HepG2 (cell line): ENCODE measurements around the gene ETFDH. TPM values are rescaled to one million over a fixed set of nuclear protein-coding genes. Genes with fewer than 3 reads are reported as not detected.
A peak's percentile ranks its signal among the peaks of the same experiment; 100 is the strongest.

Experiments
- BHLHE40 ChIP-seq: IDR thresholded peaks from 2 replicates; pipeline ENCODE4 v1.6.1; 2011; ENCODE audit warnings: low read length, improper control_type of control experiment
- BORCS8-MEF2B ChIP-seq: sonication (generic); formaldehyde crosslinking; IDR thresholded peaks from 2 replicates; pipeline ENCODE4 v1.8.0; 2022; ENCODE audit warnings: mild to moderate bottlenecking, missing genetic modification reagents
- CC2D1A ChIP-seq: sonication (generic); formaldehyde crosslinking; IDR thresholded peaks from 2 replicates; pipeline ENCODE4 v1.8.1; 2023; ENCODE audit warnings: mild to moderate bottlenecking, missing genetic modification reagents
- HMG20B ChIP-seq: conservative IDR thresholded peaks from 2 replicates; pipeline ENCODE4 v1.6.1; 2016; ENCODE audit warnings: missing genetic modification reagents, missing compliant biosample characterization
- HOXA9 ChIP-seq: sonication (generic); formaldehyde crosslinking; IDR thresholded peaks from 2 replicates; pipeline ENCODE4 v1.8.1; 2022; ENCODE audit warnings: missing genetic modification reagents, mild to moderate bottlenecking, moderate library complexity, borderline replicate concordance
- IRF2 ChIP-seq: IDR thresholded peaks from 2 replicates; pipeline ENCODE4 v1.6.1; 2018; ENCODE audit warnings: missing genetic modification reagents, missing compliant biosample characterization
- ISL2 ChIP-seq: sonication (generic); formaldehyde crosslinking; IDR thresholded peaks from 2 replicates; pipeline ENCODE4 v1.5.0; 2020; ENCODE audit warnings: missing genetic modification reagents
- NCOA1 ChIP-seq: sonication (generic); formaldehyde crosslinking; IDR thresholded peaks from 2 replicates; pipeline ENCODE4 v1.9.0; 2021; ENCODE audit warnings: missing genetic modification reagents
- NR2F1 ChIP-seq, 2 experiments: fragments of 450-650 bp in 1 of 2; formaldehyde crosslinking in 1 of 2; IDR thresholded peaks; 2 replicates each; pipeline versions ENCODE4 v1.5.0 to v1.6.1; 2016 to 2020; ENCODE audit warnings: mild to moderate bottlenecking in 1 of 2, missing compliant biosample characterization in 1 of 2, missing genetic modification reagents in 1 of 2, moderate library complexity in 1 of 2
- RBAK ChIP-seq: sonication (generic); formaldehyde crosslinking; IDR thresholded peaks from 2 replicates; pipeline ENCODE4 v1.5.1; 2020; ENCODE audit warnings: mild to moderate bottlenecking, missing genetic modification reagents
- ZBTB3 ChIP-seq: sonication (generic); formaldehyde crosslinking; IDR thresholded peaks from 2 replicates; pipeline ENCODE4 v1.4.0; 2020; ENCODE audit warnings: low read depth, mild to moderate bottlenecking, moderate library complexity, missing genetic modification reagents, borderline replicate concordance
- ZNF160 ChIP-seq: sonication (generic); formaldehyde crosslinking; IDR thresholded peaks from 2 replicates; pipeline ENCODE4 v1.8.0; 2022; ENCODE audit warnings: mild to moderate bottlenecking, inconsistent platforms, missing genetic modification reagents
- ZNF225 ChIP-seq: sonication (generic); formaldehyde crosslinking; IDR thresholded peaks from 2 replicates; pipeline ENCODE4 v1.4.0; 2020; ENCODE audit warnings: mild to moderate bottlenecking, missing genetic modification reagents
- ZNF383 ChIP-seq: sonication (generic); formaldehyde crosslinking; IDR thresholded peaks from 2 replicates; pipeline ENCODE4 v1.4.0; 2020; ENCODE audit warnings: missing genetic modification reagents, mild to moderate bottlenecking, borderline replicate concordance
- ZNF510 ChIP-seq: sonication (generic); formaldehyde crosslinking; IDR thresholded peaks from 2 replicates; pipeline ENCODE4 v1.4.0; 2020; ENCODE audit warnings: low read depth, mild to moderate bottlenecking, missing genetic modification reagents
- ZNF556 ChIP-seq: sonication (generic); formaldehyde crosslinking; IDR thresholded peaks from 2 replicates; pipeline ENCODE4 v1.4.0; 2020; ENCODE audit warnings: mild to moderate bottlenecking, missing genetic modification reagents, borderline replicate concordance
- ZNF616 ChIP-seq: sonication (generic); formaldehyde crosslinking; IDR thresholded peaks from 2 replicates; pipeline ENCODE4 v1.5.0; 2020; ENCODE audit warnings: low read depth, mild to moderate bottlenecking, missing genetic modification reagents
- ZNF777 ChIP-seq: sonication (generic); formaldehyde crosslinking; IDR thresholded peaks from 2 replicates; pipeline ENCODE4 v1.4.0; 2020; ENCODE audit warnings: missing genetic modification reagents
- ZSCAN30 ChIP-seq: sonication (generic); formaldehyde crosslinking; IDR thresholded peaks from 2 replicates; pipeline ENCODE4 v1.5.0; 2020; ENCODE audit warnings: mild to moderate bottlenecking, missing genetic modification reagents
- ZSCAN31 ChIP-seq: sonication (generic); formaldehyde crosslinking; IDR thresholded peaks from 2 replicates; pipeline ENCODE4 v1.5.0; 2020; ENCODE audit warnings: low read depth, mild to moderate bottlenecking, missing genetic modification reagents
- polyA plus RNA-seq, 8 experiments: library from polyadenylated mRNA; depleted of rRNA in 3 of 8; stranded (reverse) in 7 of 8; unstranded in 1 of 8; fragments of >200 nt; fragmentation: Illumina TruSeq in 4 of 8; extraction: Trizol in 4 of 8; gene quantifications; 2 replicates each; pipeline versions ENCODE4 v1.2.1 to v1.2.3, GENCODE V29; 2011 to 2016; ENCODE audit warnings: low read depth in 4 of 8, missing spikeins in 1 of 8, mixed read lengths in 1 of 8; ENCODE audit not compliant: insufficient read depth in 1 of 8
- total RNA-seq, 5 experiments: library from RNA; depleted of rRNA; stranded (reverse); fragments of >200 nt; fragmentation: Illumina TruSeq; extraction: Trizol; gene quantifications; 2 replicates each; pipeline ENCODE4 v1.2.3, GENCODE V29; 2016; ENCODE audit warnings: low read depth in 1 of 5
- TF ChIP-seq, protein P1 (sequence below): IDR thresholded peaks from 2 replicates; pipeline ENCODE4 v1.6.1; 2012; ENCODE audit warnings: inconsistent platforms
- TF ChIP-seq, protein P2 (sequence below): IDR thresholded peaks from 2 replicates; pipeline ENCODE4 v1.6.1; 2016; ENCODE audit warnings: missing biosample characterization, missing genetic modification reagents, low read depth
- TF ChIP-seq, protein P3 (sequence below): sonication (generic); formaldehyde crosslinking; IDR thresholded peaks from 2 replicates; pipeline ENCODE4 v1.4.0; 2020; ENCODE audit warnings: missing genetic modification reagents
- TF ChIP-seq, protein P4 (sequence below): sonication (generic); formaldehyde crosslinking; IDR thresholded peaks from 2 replicates; pipeline ENCODE4 v1.8.0; 2022; ENCODE audit warnings: missing genetic modification reagents, low read depth, mild to moderate bottlenecking, borderline replicate concordance

Gene ETFDH
- total and polyA plus RNA-seq, 2 of the 13 experiments (the other 11 are each of a cell fraction or from before 2014, with no cell fraction given): 14.7 to 17.8 TPM

DNA sequence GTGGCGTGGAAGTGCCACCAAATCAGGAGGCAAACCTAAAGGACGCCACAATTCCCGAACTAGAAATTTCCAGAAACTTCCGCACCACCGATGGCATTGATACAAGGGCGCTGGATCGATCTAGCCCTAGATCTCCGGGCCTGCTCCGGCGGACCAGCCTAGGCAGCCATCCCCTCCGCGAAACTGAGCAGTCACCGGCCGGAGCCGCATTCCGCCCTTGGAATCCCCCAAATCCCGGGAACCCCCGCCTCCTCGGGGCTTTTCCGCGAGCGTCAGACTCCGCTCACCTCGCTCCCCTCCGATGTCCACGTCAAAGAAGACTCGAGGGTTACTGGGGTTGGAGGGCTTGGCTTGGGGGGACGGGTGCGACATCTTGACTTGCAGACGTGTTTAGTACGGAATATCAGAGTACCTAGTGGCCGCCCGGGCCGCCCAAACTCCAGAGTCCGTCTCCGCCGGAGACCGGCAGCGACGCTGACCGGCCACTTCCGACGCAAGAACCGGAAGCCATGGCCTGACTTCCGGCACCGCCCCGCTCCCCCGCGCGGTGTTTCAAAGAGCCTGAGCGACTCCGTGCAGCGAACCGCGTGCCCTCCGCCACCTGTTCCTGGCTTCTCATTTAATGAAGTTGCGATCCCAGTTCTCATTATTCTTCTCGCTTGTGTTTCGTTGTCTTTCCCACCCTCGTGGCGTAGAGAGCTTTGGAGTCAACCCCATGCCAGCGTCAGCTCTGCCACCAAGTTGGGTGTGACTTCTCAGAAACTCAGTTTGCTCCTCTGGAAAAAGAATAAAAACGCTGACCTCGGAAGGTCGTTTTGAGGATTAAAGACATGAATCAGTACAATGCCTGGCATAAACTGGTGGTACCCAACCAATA, 51.1 kb downstream of the ETFDH start, which contains the start of gene PPID (continued):
- TF ChIP-seq ZSCAN31 (CRISPR knock-in tag): no peak; the same call in 1 of the 2 replicates
- no peak for TF ChIP-seq HMG20B (CRISPR knock-in tag)
- peak; percentile 61; the same call in 1 of the 2 replicates for TF ChIP-seq IRF2
- TF ChIP-seq, protein P1, sequence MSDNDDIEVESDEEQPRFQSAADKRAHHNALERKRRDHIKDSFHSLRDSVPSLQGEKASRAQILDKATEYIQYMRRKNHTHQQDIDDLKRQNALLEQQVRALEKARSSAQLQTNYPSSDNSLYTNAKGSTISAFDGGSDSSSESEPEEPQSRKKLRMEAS: peak; percentile 99
- TF ChIP-seq RBAK: no peak
- TF ChIP-seq ZNF383: no peak
- no peak for TF ChIP-seq ZBTB3 (CRISPR knock-in tag)
- no peak for TF ChIP-seq BORCS8-MEF2B (CRISPR knock-in tag)
- peak; percentile 69 for TF ChIP-seq ZNF777 (CRISPR knock-in tag)
- no peak for TF ChIP-seq CC2D1A (CRISPR knock-in tag)
- TF ChIP-seq, protein P2, sequence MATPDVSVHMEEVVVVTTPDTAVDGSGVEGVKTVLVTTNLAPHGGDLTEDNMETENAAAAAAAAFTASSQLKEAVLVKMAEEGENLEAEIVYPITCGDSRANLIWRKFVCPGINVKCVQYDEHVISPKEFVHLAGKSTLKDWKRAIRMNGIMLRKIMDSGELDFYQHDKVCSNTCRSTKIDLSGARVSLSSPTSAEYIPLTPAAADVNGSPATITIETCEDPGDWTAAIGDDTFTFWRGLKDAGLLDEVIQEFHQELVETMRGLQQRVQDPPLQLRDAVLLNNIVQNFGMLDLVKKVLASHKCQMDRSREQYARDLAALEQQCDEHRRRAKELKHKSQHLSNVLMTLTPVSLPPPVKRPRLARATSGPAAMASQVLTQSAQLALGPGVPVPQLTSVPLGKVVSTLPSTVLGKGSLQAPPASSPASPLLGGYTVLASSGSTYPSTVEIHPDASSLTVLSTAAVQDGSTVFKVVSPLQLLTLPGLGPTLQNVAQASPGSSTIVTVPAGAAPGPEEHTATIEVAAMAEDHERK (CRISPR knock-in tag): peak; percentile 44; the same call in 1 of the 2 replicates
- TF ChIP-seq NR2F1 (CRISPR knock-in tag; IDR thresholded peaks at IDR 0.05): no peak; a peak in 1 of 4 replicates
- TF ChIP-seq ZNF510 (CRISPR knock-in tag): no peak
- peak; percentile 51; the same call in 1 of the 2 replicates for TF ChIP-seq NCOA1 (CRISPR knock-in tag)
- TF ChIP-seq ZNF160 (CRISPR knock-in tag): peak; percentile 68; the same call in 1 of the 2 replicates
- peak; percentile 41; the same call in 1 of the 2 replicates for TF ChIP-seq BHLHE40
- TF ChIP-seq ZNF556 (CRISPR knock-in tag): peak; percentile 82; the same call in 1 of the 2 replicates
- TF ChIP-seq, protein P3, sequence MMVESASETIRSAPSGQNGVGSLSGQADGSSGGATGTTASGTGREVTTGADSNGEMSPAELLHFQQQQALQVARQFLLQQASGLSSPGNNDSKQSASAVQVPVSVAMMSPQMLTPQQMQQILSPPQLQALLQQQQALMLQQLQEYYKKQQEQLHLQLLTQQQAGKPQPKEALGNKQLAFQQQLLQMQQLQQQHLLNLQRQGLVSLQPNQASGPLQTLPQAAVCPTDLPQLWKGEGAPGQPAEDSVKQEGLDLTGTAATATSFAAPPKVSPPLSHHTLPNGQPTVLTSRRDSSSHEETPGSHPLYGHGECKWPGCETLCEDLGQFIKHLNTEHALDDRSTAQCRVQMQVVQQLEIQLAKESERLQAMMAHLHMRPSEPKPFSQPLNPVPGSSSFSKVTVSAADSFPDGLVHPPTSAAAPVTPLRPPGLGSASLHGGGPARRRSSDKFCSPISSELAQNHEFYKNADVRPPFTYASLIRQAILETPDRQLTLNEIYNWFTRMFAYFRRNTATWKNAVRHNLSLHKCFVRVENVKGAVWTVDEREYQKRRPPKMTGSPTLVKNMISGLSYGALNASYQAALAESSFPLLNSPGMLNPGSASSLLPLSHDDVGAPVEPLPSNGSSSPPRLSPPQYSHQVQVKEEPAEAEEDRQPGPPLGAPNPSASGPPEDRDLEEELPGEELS: peak; percentile 65
- TF ChIP-seq HOXA9 (CRISPR knock-in tag): no peak
- TF ChIP-seq, protein P4, sequence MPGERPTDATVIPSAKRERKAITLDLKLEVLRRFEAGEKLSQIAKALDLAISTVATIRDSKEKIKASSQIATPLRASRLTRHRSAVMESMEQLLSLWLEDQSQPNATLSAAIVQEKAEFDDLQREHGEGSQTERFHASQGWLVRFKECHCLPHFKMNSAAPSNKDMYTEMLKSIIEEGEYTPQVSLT (CRISPR knock-in tag): no peak
- no peak for TF ChIP-seq ZSCAN30 (CRISPR knock-in tag)
- TF ChIP-seq ZNF616: no peak
- peak; percentile 69; the same call in 1 of the 2 replicates for TF ChIP-seq ZNF225 (CRISPR knock-in tag)
- TF ChIP-seq ISL2 (CRISPR knock-in tag): peak; percentile 80
